ENCODE measurements around the gene UPK3A.

DNA sequence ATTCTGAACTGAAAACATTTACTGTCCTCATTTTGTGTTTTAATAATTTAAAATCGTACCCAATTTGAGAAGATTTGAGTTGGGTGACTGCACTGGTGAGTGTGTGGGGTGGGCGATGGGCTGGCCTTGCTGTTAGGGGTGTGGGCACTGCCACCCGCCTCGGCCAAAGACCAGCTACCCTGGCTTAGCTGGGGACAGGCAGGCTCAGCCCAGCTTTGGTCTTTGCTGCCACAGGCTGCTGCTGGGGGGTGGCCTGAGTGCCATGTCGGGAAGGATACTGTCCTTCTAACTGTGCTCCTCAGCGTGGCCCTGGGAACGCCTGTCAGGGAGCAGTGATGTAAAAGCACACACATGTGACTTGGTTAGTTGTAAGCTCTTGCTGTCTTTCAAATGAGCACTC lies 47.3 kb downstream of the UPK3A start:
- TF ChIP-seq, protein P1, sequence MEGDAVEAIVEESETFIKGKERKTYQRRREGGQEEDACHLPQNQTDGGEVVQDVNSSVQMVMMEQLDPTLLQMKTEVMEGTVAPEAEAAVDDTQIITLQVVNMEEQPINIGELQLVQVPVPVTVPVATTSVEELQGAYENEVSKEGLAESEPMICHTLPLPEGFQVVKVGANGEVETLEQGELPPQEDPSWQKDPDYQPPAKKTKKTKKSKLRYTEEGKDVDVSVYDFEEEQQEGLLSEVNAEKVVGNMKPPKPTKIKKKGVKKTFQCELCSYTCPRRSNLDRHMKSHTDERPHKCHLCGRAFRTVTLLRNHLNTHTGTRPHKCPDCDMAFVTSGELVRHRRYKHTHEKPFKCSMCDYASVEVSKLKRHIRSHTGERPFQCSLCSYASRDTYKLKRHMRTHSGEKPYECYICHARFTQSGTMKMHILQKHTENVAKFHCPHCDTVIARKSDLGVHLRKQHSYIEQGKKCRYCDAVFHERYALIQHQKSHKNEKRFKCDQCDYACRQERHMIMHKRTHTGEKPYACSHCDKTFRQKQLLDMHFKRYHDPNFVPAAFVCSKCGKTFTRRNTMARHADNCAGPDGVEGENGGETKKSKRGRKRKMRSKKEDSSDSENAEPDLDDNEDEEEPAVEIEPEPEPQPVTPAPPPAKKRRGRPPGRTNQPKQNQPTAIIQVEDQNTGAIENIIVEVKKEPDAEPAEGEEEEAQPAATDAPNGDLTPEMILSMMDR (IDR thresholded peaks at IDR 0.05 in 2 of 3, conservative IDR thresholded peaks at IDR 0.05 in 1 of 3; ENCODE audit: control insufficient read depth in 2 of 3, extremely low read depth in 1 of 3, insufficient read depth in 1 of 3, low read depth in 3 of 3, low read length in 3 of 3) = no peak
- TF ChIP-seq KDM1A (IDR thresholded peaks at IDR 0.05; ENCODE audit: borderline replicate concordance) (no peak), CHD2 (IDR thresholded peaks at IDR 0.05; ENCODE audit: borderline replicate concordance, low read depth, low read length) (no peak), POLR2AphosphoS5 (IDR thresholded peaks at IDR 0.05; ENCODE audit: low read length) (no peak)
- TF ChIP-seq, protein P2, sequence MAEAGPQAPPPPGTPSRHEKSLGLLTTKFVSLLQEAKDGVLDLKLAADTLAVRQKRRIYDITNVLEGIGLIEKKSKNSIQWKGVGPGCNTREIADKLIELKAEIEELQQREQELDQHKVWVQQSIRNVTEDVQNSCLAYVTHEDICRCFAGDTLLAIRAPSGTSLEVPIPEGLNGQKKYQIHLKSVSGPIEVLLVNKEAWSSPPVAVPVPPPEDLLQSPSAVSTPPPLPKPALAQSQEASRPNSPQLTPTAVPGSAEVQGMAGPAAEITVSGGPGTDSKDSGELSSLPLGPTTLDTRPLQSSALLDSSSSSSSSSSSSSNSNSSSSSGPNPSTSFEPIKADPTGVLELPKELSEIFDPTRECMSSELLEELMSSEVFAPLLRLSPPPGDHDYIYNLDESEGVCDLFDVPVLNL (IDR thresholded peaks at IDR 0.05; ENCODE audit: low read depth, low read length) = no peak
- TF ChIP-seq, protein P3, sequence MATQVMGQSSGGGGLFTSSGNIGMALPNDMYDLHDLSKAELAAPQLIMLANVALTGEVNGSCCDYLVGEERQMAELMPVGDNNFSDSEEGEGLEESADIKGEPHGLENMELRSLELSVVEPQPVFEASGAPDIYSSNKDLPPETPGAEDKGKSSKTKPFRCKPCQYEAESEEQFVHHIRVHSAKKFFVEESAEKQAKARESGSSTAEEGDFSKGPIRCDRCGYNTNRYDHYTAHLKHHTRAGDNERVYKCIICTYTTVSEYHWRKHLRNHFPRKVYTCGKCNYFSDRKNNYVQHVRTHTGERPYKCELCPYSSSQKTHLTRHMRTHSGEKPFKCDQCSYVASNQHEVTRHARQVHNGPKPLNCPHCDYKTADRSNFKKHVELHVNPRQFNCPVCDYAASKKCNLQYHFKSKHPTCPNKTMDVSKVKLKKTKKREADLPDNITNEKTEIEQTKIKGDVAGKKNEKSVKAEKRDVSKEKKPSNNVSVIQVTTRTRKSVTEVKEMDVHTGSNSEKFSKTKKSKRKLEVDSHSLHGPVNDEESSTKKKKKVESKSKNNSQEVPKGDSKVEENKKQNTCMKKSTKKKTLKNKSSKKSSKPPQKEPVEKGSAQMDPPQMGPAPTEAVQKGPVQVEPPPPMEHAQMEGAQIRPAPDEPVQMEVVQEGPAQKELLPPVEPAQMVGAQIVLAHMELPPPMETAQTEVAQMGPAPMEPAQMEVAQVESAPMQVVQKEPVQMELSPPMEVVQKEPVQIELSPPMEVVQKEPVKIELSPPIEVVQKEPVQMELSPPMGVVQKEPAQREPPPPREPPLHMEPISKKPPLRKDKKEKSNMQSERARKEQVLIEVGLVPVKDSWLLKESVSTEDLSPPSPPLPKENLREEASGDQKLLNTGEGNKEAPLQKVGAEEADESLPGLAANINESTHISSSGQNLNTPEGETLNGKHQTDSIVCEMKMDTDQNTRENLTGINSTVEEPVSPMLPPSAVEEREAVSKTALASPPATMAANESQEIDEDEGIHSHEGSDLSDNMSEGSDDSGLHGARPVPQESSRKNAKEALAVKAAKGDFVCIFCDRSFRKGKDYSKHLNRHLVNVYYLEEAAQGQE (IDR thresholded peaks at IDR 0.05; ENCODE audit: low read depth, low read length) = no peak
